ENCODE results near the gene EXOC6.

The EXOC6 gene

DNA sequence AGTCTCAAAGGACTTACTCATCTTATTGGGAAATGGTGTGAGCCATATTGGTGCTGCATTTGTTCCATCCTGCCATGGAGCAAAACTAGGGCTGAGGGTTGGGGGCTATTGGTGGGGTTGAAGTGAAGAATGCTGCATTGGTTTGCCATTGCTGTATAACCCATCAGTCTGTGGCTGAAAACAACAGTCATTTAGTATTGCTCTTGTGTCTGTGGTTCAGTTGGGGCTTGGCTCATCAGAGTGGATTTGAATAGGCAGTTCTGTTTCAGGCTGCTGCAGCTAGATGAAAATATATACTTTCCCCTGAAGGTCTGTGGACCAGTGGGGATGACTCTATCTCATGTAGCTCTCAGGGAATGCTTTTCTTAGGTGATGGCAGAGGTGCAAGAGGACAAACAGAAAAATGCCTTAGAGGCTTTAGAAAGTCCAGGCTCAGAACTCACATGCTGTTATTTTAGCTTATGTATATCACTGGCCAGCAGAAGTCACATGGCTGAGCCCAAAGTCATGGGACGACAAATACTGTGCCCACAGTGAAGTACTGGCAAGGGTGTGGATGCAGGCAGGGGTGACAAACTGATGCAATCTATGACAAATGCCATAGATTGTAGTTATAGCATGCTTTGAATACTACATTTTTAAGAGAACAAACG, 15.2 kb upstream of the EXOC6 start:
- DNase-seq (ENCODE audit: low read depth in 3 of 3), result no peak

GRCh38 chr10:92834331-92834730, 14.0 kb upstream of the EXOC6 start:
- DNase-seq (ENCODE audit: low read depth in 3 of 3), result no peak

- no peak for DNase-seq (ENCODE audit: low read depth in 3 of 3)
Observed at GRCh38 chr10:92834986-92835385, 13.3 kb upstream of the EXOC6 start.

DNA sequence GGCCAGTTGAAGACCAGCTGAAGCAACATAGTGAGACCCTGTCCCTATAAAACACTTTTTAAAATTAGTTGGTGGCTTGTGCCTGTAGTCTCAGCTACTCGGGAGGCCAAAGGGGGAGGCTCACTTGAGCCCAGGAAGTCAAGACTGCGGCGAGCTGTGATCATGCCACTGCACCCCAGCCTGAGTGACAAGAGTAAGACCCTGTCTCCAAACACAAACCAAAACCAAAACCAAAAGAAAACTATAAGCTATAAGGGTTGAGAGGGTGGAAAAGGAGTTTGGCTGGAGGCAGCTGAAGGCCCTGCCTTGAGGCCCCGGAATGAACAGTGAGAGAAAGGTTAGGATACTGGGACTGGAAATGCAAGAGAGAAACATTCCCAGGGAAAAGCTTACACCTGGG, 10.9 kb upstream of the EXOC6 start:
- no peak for DNase-seq (ENCODE audit: low read depth in 3 of 3)

GRCh38 chr10:92839191-92840085, 8.9 kb upstream of the EXOC6 start:
- DNase-seq (ENCODE audit: low read depth in 3 of 3), result peak; percentile 31 to 54 (median 48)

- no peak for DNase-seq (ENCODE audit: low read depth in 3 of 3)
Observed at GRCh38 chr10:92844746-92845145, 3.6 kb upstream of the EXOC6 start.

GRCh38 chr10:92845921-92846320, 2.4 kb upstream of the EXOC6 start:
- DNase-seq (ENCODE audit: low read depth in 3 of 3), result no peak

DNA sequence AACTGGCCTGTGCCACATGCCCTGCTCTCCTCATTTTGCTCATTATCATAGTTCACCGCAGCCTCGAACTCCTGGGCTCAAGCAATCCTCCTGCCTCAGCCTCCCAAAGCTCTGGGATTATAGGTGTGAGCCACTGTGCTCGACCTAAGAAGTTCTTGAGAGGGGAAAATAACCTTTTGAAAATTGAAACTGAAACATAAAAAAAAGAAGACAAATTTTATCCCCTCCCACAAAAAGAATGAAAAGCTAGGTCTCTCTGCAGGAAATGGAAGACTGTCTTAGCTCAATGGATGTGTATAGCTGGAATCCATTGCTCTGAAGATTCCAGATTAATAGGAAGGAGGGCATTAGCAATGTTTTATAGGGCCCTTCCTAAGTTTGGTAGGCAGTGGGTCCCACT, 2.0 kb upstream of the EXOC6 start:
- no peak for DNase-seq (ENCODE audit: low read depth in 3 of 3)

DNA sequence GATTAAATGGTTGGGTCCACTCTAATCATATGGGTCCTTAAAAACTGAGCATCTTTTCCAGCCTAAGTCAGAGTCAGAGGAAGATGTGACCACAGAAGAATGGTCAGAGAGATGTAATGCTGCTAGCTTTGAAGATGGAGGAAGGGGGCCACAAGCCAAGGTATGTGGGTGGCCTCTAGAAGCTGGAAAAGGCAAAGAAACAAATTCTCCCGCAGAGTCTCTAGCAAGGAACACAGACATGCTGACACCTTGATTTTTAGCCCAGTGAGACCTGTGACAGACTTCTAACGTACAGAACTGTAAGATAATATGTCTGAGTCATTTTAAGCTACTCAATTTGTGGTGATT, 1.5 kb upstream of the EXOC6 start:
- DNase-seq (ENCODE audit: low read depth in 3 of 3), result no peak

DNA sequence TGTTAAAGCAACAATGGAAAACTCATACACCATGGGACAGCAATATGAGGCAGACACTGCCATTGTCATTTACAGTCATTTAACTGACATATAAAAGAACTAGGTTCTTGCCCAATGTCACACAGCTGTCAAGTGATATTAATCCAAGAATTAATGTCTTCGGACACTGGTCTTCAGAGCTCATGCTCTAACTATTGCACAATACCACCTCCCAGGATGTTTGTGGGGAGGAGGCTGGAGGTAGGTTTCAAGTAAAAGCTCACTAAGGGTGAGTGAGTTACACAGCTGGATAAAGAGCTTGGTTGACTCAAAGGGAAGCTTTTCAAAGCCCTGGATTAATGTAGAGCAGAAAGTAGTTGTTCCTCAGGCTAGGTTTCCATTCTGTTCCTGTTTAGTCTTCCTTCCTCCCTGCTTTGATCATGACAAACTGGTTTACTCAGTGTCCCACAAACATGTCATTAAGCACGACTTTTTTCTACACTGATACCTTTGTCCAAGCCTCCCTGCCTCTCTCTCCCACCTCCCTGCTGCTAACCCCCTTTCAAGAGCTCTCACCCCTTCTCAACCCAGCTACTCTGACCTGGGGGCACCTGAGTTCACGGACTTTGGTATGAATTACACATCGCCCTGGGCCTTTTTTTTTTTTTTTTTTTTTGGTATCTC, 987 bp upstream of the EXOC6 start:
- DNase-seq (ENCODE audit: low read depth in 3 of 3), result no peak

- DNase-seq (ENCODE audit: low read depth in 3 of 3), result no peak
Observed at GRCh38 chr10:92848037-92848440, 281 bp upstream of the EXOC6 start.

GRCh38 chr10:92849234-92849525, 860 bp downstream of the EXOC6 start:
- no peak for DNase-seq (ENCODE audit: low read depth in 3 of 3)

DNA sequence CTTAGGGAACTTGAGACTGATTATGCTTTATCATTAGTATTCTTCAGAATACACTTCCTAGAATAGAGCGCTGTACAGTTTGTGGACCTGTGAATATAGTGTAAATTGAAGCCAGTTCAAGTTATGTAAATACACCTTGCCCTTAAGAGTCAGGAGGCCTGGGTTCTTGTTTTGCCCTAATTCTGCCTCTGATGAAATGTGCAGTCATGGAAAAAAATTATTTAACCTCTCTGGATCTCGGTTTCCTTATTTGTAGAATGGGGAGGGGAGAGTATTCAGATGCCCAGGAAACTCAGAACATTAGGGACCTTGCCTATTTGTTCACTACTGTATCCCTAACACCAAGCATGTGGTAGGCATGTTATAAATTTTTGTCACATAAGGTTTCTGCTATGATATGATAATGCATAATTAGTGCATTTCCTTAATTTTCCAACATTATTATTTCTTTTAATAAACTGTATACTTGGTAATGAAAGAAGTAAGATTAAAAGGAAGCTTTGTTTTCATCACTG, 1.3 kb downstream of the EXOC6 start:
- no peak for DNase-seq (ENCODE audit: low read depth in 3 of 3)

GRCh38 chr10:92850185-92850584, 1.9 kb downstream of the EXOC6 start:
- DNase-seq (ENCODE audit: low read depth in 3 of 3), result no peak

GRCh38 chr10:92851003-92851402, 2.7 kb downstream of the EXOC6 start:
- no peak for DNase-seq (ENCODE audit: low read depth in 3 of 3)

GRCh38 chr10:92855560-92855959, 7.2 kb downstream of the EXOC6 start:
- no peak for DNase-seq (ENCODE audit: low read depth in 3 of 3)

DNA sequence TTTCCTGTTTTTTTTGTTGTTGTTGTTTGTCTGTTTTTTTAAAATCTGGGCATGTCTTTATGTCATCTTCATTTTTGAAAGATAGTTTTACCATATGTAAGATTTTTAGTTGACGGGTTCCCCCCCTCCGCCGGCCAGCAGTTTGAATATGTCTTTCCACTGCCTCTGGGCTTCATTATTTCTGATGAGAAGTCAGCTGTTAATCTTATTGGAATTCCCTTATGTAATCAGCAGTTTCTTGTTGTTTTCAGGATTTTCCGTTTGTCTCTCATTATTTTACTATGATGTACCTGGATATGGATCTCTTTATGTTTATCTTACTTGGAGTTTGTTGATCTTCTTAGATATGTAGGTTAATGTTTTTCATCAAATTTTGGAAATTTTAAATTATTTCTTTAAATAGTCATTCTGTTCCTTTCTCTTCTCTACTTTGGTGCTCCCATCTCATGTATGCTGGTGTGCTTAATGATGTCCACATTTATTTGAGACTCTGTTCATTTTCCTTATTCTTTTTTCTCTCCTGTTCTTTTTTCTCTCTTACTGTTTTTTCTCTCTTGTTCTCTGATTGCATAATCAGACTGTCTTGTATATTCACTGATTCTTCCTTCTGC, 9.7 kb downstream of the EXOC6 start:
- DNase-seq (ENCODE audit: low read depth in 3 of 3), result no peak

- DNase-seq (ENCODE audit: low read depth in 3 of 3), result no peak
Observed at GRCh38 chr10:92867235-92867634, 18.9 kb downstream of the EXOC6 start.

- no peak for DNase-seq (ENCODE audit: low read depth in 3 of 3)
Observed at GRCh38 chr10:92868036-92868435, 19.7 kb downstream of the EXOC6 start.

GRCh38 chr10:92868557-92868956, 20.2 kb downstream of the EXOC6 start:
- no peak for DNase-seq (ENCODE audit: low read depth in 3 of 3)

- no peak for DNase-seq (ENCODE audit: low read depth in 3 of 3)
Observed at GRCh38 chr10:92873029-92873428, 24.7 kb downstream of the EXOC6 start.

GRCh38 chr10:92876509-92877036, 28.3 kb downstream of the EXOC6 start:
- DNase-seq (ENCODE audit: low read depth in 3 of 3), result no peak
